OCI-LY7 (cell line): ENCODE results near the gene TRIM29. TPM values are rescaled to one million over a fixed set of nuclear protein-coding genes. Genes with fewer than 3 reads are reported as not detected.
A peak's percentile ranks its signal among the peaks of the same experiment; 100 is the strongest.

ENCODE experiments used
- BruUV-seq: library from RNA; stranded (reverse); fragments of 400-500 nt; replicated peaks from 2 replicates; lab custom pipeline; 2021; lab: Mats Ljungman, UMichigan
- CTCF ChIA-PET: fragments of 300-600 bp; sonication (Branson Sonifier 250); formaldehyde crosslinking; loops from one replicate; lab custom pipeline; 2022; ENCODE audit warnings: antibody characterized with exemption; ENCODE audit not compliant: unreplicated experiment; lab: Charles Lee
- POLR2A ChIA-PET: fragments of 300-600 bp; sonication (Branson Sonifier 250); formaldehyde crosslinking; loops from one replicate; lab custom pipeline; 2022; ENCODE audit warnings: antibody characterized with exemption; lab: Charles Lee
- DNase-seq: peaks from one replicate; pipeline ENCODE4 v3.0.0-alpha.2; 2015; ENCODE audit warnings: low spot score
- H2AFZ ChIP-seq: fragments of 200-600 bp; sonication (generic), shearing (Covaris generic); 2 replicates; pipeline ENCODE4 v1.6.1; 2014; ENCODE audit warnings: mild to moderate bottlenecking, antibody characterized with exemption, low read length, moderate library complexity
- H3K27ac ChIP-seq: fragments of 200-600 bp; sonication (generic); 2 replicates; pipeline ENCODE4 v1.5.1; 2014; ENCODE audit warnings: mixed run types, low read depth, mild to moderate bottlenecking, moderate library complexity, low read length, inconsistent platforms; ENCODE audit not compliant: poor library complexity, severe bottlenecking
- H3K36me3 ChIP-seq: fragments of 200-600 bp; sonication (generic); 2 replicates; pipeline ENCODE4 v1.6.1; 2014; ENCODE audit warnings: mild to moderate bottlenecking, antibody characterized with exemption, low read length, moderate library complexity, mixed read lengths; ENCODE audit not compliant: insufficient read depth
- H3K4me1 ChIP-seq: fragments of 200-600 bp; sonication (generic); 2 replicates; pipeline ENCODE4 v1.5.1; 2014; ENCODE audit warnings: mild to moderate bottlenecking, low read length; ENCODE audit not compliant: insufficient read depth, poor library complexity, severe bottlenecking
- H3K4me2 ChIP-seq: fragments of 200-600 bp; sonication (generic); 2 replicates; pipeline ENCODE4 v1.6.1; 2014; ENCODE audit warnings: mild to moderate bottlenecking, low read length
- H3K4me3 ChIP-seq: fragments of 200-600 bp; sonication (generic); 2 replicates; pipeline ENCODE4 v1.5.1; 2014; ENCODE audit warnings: mild to moderate bottlenecking, low read depth, low read length; ENCODE audit not compliant: poor library complexity, severe bottlenecking
- H3K79me2 ChIP-seq: fragments of 200-600 bp; sonication (generic); 2 replicates; pipeline ENCODE4 v1.6.1; 2016; ENCODE audit warnings: low read depth, mild to moderate bottlenecking, low read length, moderate library complexity, mixed read lengths; ENCODE audit not compliant: insufficient read depth
- H3K9me2 ChIP-seq: fragments of 200-600 bp; sonication (generic); 2 replicates; pipeline ENCODE4 v1.6.1; 2016; ENCODE audit warnings: mild to moderate bottlenecking, low read length, mixed read lengths; ENCODE audit not compliant: insufficient read depth
- H3K9me3 ChIP-seq: fragments of 200-600 bp; sonication (generic); 2 replicates; pipeline ENCODE4 v1.6.1; 2014; ENCODE audit warnings: mild to moderate bottlenecking, mixed run types, low read length, mixed read lengths
- H4K20me1 ChIP-seq: fragments of 200-600 bp; sonication (generic); 2 replicates; pipeline ENCODE4 v1.6.1; 2014; ENCODE audit warnings: mild to moderate bottlenecking, antibody characterized with exemption, low read length, moderate library complexity, mixed read lengths; ENCODE audit not compliant: insufficient read depth
- CTCF ChIP-seq: fragments of 200-600 bp; sonication (generic); conservative IDR thresholded peaks from 2 replicates; pipeline ENCODE4 v1.5.1; 2014; ENCODE audit warnings: mild to moderate bottlenecking, antibody characterized with exemption, low read length, moderate library complexity, mixed read lengths
- EZH2phosphoT487 ChIP-seq: fragments of 200-600 bp; sonication (generic); IDR thresholded peaks from 2 replicates; pipeline ENCODE4 v1.6.1; 2018; ENCODE audit warnings: low read depth, borderline replicate concordance, mild to moderate bottlenecking, mixed run types, antibody characterized with exemption, low read length, moderate library complexity, mixed read lengths
- intact Hi-C: fragments of 100-400 bp; cut with micrococcal nuclease; formaldehyde crosslinking; loops from one replicate; pipeline ENCODE4 v1.10.0; 2022; ENCODE audit not compliant: unreplicated experiment
- total RNA-seq, 2 experiments: library from RNA; depleted of rRNA in 1 of 2; stranded (reverse); fragments of >200 nt in 1 of 2; shearing (Covaris generic) in 1 of 2; gene quantifications; 2 replicates each; pipeline ENCODE4 v1.2.3, GENCODE V29; 2014 to 2022

The TRIM29 gene
- total RNA-seq, 2 experiments from 2014 or later: not detected

GRCh38 chr11:120173019-120173705, 35.2 kb upstream of the TRIM29 start:
- no peaks in the 10 kb centered on the region for H3K9me3 ChIP-seq
- no peaks in the 10 kb centered on the region for H4K20me1 ChIP-seq
- no peak for DNase-seq
- intact Hi-C loops: no loop called here
- H3K4me3 ChIP-seq: no peak overlapping the region
- no peaks in the 10 kb centered on the region for H3K36me3 ChIP-seq
- ChIA-PET CTCF (no interaction called here), POLR2A (no interaction called here)
- TF ChIP-seq CTCF (no peak), EZH2phosphoT487 (no peak)
- H3K9me2 ChIP-seq: no peaks in the 10 kb centered on the region
- no peak overlapping the region for H3K4me2 ChIP-seq
- no peaks in the 10 kb centered on the region for H3K79me2 ChIP-seq
- H3K27ac ChIP-seq: no peak overlapping the region
- H3K4me1 ChIP-seq: no peaks in the 10 kb centered on the region
- no TSS peak for BruUV-seq
- no peak overlapping the region for H2AFZ ChIP-seq

- TF ChIP-seq CTCF (peak; percentile 76), EZH2phosphoT487 (no peak)
- Histone ChIP-seq H3K4me2 (no peak overlapping the region), H3K4me1 (no peaks in the 10 kb centered on the region), H3K79me2 (no peaks in the 10 kb centered on the region), H3K9me2 (no peaks in the 10 kb centered on the region), H3K27ac (no peak overlapping the region), H3K36me3 (no peaks in the 10 kb centered on the region), H2AFZ (no peak overlapping the region), H3K9me3 (no peaks in the 10 kb centered on the region), H4K20me1 (no peaks in the 10 kb centered on the region), H3K4me3 (no peak overlapping the region)
- DNase-seq: peak; percentile 56
- intact Hi-C loops: loop anchor here (1.0 kb wide), 2 partner anchors 58 to 131 kb away; no protein-coding TSS in a partner anchor
- ChIA-PET CTCF (no interaction called here), POLR2A (no interaction called here)
- BruUV-seq: no TSS peak
Observed at GRCh38 chr11:120172054-120172911, 34.4 kb upstream of the TRIM29 start.
